NCI-H526 treated with DMSO at 0.1 percent for 48 hours (cell line): ENCODE data around the gene SGCA.

Source experiments
- DNase-seq: peaks from one replicate; lab custom pipeline; 2025; lab: John Stamatoyannopoulos, UW

SGCA gene

GRCh38 chr17:50149417-50150353 lies 16.1 kb upstream of the SGCA start:
- DNase-seq, result peak; percentile 51

- peak; percentile 28 for DNase-seq
These were observed 15.3 kb upstream of the SGCA start, which contains the start of gene PPP1R9B for GRCh38 chr17:50150354-50151040. Gene PPP1R9B (minus strand): TSS chr17:50150677. CDS start chr17:50150513, 164 bp downstream.

GRCh38 chr17:50151041-50151936 lies 14.5 kb upstream of the SGCA start:
- peak; percentile 73 for DNase-seq

GRCh38 chr17:50151937-50152547 lies 13.8 kb upstream of the SGCA start:
- DNase-seq, result peak; percentile 86

- no peak for DNase-seq
These were observed 13.1 kb upstream of the SGCA start for GRCh38 chr17:50152736-50153135.

GRCh38 chr17:50153650-50154575 lies 11.9 kb upstream of the SGCA start:
- DNase-seq, result no peak

- no peak for DNase-seq
These were observed 11.2 kb upstream of the SGCA start for GRCh38 chr17:50154604-50155003.

GRCh38 chr17:50155115-50155819 lies 10.5 kb upstream of the SGCA start:
- no peak for DNase-seq

GRCh38 chr17:50157891-50158290 lies 7.9 kb upstream of the SGCA start:
- no peak for DNase-seq

- peak; percentile 92 for DNase-seq
These were observed 4.5 kb upstream of the SGCA start for GRCh38 chr17:50161023-50161910.

GRCh38 chr17:50161911-50162288 lies 3.9 kb upstream of the SGCA start:
- DNase-seq, result no peak

- no peak for DNase-seq
These were observed 3.1 kb upstream of the SGCA start for GRCh38 chr17:50162466-50163254.

GRCh38 chr17:50163843-50164696 lies 1.7 kb upstream of the SGCA start:
- no peak for DNase-seq

GRCh38 chr17:50164697-50164988 lies 1.2 kb upstream of the SGCA start:
- DNase-seq, result no peak

GRCh38 chr17:50165066-50165465 lies 739 bp upstream of the SGCA start:
- no peak for DNase-seq

- DNase-seq, result no peak
These were observed 339 bp upstream of the SGCA start for GRCh38 chr17:50165466-50165865.

- no peak for DNase-seq
These were observed 845 bp downstream of the SGCA start for GRCh38 chr17:50166518-50167181.
